Measurements from ENCODE around the gene SH3D19.

DNA sequence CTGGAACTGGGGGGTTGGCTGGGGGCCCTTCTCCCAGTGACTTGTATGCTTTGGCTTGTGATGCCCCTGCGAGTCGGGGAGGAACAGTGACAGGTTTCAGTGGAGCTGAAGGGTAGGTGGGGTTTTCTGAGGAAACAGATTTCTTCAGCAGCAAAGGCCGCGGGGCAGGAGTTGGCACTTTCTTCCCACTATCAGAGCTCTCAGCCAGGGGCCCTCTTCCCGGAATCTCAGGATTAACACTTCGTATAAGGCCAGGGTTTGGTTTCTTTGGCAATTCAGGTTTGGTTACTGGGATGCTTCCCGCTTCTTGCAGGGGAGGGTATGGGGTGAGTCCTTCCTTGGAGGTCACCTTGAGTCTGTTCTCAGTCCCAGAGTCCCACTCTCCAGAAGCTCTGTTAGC lies 150.6 kb downstream of the SH3D19 start:
- TF ChIP-seq POLR2A (IDR thresholded peaks at IDR 0.05; ENCODE audit: low read depth, low read length) (no peak), POU2F2 (IDR thresholded peaks at IDR 0.05; ENCODE audit: low read depth, low read length) (no peak)

Data from GM12891 (cell line).